ENCODE results near the gene MGLL. TPM values are rescaled to one million over a fixed set of nuclear protein-coding genes. Genes with fewer than 3 reads are reported as not detected.

The MGLL gene
- total RNA-seq, 2 experiments from 2014 or later: 2.1 to 3.6 TPM

DNA sequence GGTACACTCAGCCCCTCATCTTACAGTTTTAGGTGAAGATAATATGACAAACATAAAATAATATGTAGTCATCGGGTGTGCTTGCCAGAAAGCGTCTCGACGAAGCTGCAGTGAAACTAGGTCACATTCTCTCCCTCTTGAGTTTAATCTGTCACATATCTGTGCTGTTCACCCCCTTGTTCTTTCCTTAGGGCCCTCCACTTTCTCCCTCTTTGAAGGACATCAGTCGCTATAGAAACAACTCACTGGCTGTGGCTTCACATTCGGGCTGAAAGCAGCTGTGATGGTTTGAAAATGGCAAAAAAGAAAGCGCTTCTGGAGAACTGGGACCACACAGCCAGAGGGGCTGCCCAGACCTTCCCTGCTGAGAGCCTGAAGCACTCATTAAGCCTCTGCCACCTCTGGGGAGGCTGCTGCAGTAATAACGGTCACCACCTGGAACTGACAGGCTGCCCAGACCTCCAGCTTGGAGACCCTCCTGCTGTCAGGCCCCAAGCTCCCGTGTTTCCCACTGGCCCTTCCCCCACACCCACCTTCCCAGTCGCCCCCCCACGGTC, 99.2 kb downstream of the MGLL start:
- Mint-ChIP-seq H3K4me3 (no peak overlapping the region), H3K4me1 (no peaks in the 10 kb centered on the region), H3K9me3 (no peaks in the 10 kb centered on the region), H3K36me3 (no peaks in the 10 kb centered on the region), H3K27me3 (peaks cover 9% of the 10 kb centered on the region), H3K27ac (no peak overlapping the region)
- ATAC-seq (ENCODE audit: low read depth) (no peak), DNase-seq (no peak)
- POLR2A ChIA-PET: no interaction called here

DNA sequence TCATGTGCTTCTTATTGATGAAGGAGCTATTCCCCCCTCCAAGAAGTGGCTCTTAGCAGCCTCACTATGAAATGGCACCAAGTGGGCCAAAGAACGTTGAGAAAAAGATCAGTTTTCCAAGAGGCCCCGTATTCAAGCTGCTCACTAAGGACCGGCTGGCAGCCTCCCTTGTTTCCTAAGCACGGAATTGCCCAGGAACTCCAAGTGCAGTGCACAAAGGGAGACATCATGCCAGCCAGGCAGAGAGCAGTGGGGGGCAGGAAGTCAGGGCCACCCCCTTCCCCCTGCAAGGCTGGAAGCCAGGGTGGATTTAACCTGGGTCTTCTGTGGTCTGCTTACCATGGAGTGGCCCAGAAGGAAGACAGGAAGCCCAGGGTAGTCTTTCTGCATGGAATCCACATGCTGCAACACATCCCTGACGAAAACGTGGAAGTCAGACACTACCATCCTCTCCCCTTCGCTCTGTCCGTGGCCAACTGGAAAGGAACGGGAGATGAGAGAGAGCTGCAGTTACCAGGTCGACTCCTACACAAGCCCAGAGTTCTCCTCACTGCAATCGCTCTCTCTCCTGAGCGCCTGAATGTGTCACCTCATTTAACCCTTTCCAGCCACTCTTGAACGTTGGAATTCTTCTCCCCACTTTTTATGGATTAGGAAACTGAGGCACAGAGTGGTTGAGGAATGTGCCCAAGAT, 100.1 kb downstream of the MGLL start:
- Mint-ChIP-seq H3K36me3 (no peaks in the 10 kb centered on the region), H3K9me3 (no peaks in the 10 kb centered on the region), H3K4me3 (no peak overlapping the region), H3K27ac (no peak overlapping the region), H3K27me3 (peaks cover 9% of the 10 kb centered on the region), H3K4me1 (no peaks in the 10 kb centered on the region)
- DNase-seq (no peak), ATAC-seq (ENCODE audit: low read depth) (no peak)
- POLR2A ChIA-PET: no interaction called here

DNA sequence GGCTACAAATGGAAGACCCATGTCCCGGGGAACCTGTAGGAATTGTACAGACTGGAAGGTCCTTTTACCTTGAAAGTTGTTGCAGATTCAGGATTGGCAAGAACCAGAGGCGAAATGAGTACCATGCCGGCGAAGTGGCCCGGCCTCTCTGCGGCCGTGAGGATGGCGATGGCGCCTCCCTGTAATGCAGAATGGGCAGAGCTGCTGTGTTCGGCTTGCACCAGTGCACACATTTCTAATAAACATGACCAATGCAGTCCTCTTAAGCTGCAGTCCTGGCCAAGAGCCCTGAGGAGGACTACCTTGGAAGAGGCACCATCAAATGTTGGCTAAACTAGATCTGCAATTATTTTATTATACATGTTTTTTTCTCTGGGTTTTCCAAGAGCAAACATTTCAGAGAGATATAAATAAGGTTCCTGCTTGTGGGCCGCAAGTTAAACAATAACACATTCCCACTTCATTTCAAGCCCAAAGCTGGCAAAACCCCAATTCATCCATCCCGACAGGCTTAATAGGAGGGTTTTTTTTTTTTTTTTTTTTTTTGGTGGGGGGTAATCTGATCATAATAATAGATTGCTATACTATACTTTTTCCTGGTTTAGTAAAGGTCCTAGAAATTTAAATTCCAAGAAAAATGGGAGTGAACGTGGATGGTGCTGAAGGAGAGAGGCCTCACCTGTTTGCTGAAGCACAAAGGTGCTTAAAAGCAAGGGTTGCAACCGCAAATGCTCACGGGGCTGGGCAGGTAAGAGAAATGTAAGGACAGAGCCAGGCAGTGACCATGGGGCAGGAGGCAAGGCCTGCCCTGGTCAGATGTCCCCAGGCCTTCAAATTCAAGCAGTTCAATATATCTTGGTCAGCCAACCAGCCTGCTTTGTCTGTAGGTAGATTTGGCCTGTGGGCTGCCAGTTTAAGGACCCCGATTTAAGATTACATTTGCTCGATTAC, 101.1 kb downstream of the MGLL start:
- DNase-seq (no peak), ATAC-seq (ENCODE audit: low read depth) (no peak)
- H3K27ac Mint-ChIP-seq: no peak overlapping the region
- no peaks in the 10 kb centered on the region for H3K36me3 Mint-ChIP-seq
- peaks cover 6% of the 10 kb centered on the region for H3K27me3 Mint-ChIP-seq
- H3K4me3 Mint-ChIP-seq: no peak overlapping the region
- H3K9me3 Mint-ChIP-seq: no peaks in the 10 kb centered on the region
- H3K4me1 Mint-ChIP-seq: no peaks in the 10 kb centered on the region
- POLR2A ChIA-PET: no interaction called here

DNA sequence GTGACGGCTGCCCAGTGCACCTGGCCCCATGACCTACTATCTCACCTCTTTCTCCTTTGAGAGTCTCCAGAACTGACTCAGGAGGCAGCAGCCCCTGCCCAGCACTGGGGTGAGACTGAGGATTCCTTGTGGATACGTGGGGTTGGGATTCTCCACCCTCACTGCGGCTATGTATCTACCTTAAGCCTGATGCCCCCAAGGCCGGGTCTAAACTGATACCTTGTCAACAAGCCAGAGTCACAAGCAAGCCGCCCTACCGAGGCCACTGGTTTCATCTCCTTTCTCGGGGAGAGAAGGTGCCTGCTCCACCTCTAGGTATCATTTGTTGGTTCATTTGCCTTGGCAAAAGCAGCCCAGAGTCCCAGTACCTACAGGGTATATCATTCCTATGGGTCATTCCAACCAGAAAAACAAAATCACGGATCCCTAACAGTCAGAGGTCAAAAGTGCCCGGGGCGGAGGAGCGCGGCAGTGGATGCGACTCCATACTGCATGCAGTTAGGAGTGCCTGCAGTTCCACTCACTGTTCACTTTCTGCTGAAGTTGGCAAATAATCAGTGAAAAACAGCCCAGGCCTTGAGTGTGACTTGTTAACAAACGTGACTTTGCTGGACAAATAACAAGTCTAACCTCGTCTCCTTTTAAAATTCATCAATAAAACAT, 102.0 kb downstream of the MGLL start:
- ATAC-seq (ENCODE audit: low read depth): no peak
- POLR2A ChIA-PET: no interaction called here
- peaks cover 4% of the 10 kb centered on the region for H3K27me3 Mint-ChIP-seq

DNA sequence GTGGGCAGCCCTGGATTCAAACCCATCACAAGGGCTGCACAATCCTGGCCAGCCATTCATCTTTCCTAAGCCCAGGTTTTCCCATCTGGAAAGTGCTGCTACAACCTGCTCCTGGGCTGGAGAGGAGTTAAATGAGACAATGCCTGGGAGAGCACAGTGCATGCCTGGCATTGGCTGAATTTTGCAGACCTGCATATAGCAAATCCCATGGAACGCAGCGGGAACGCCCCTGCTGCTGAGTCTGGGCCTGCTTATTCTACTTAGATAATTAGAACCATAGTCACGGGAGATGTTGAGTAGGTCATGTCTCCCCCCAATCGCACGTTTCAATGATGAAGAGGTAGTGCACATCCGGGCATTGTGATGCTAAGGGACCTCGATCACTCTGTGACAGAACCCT, 102.9 kb downstream of the MGLL start:
- Mint-ChIP-seq H3K9me3 (no peaks in the 10 kb centered on the region), H3K36me3 (no peaks in the 10 kb centered on the region), H3K4me1 (no peaks in the 10 kb centered on the region), H3K27me3 (peaks cover 7% of the 10 kb centered on the region), H3K27ac (no peak overlapping the region), H3K4me3 (no peak overlapping the region)
- POLR2A ChIA-PET: no interaction called here
- DNase-seq (no peak), ATAC-seq (ENCODE audit: low read depth) (no peak)

More for the DNA sequence above, 102.0 kb downstream of the MGLL start:
- no peak overlapping the region for H3K4me3 Mint-ChIP-seq
- no peak overlapping the region for H3K27ac Mint-ChIP-seq
- no peak for DNase-seq
- H3K36me3 Mint-ChIP-seq: no peaks in the 10 kb centered on the region
- H3K4me1 Mint-ChIP-seq: no peaks in the 10 kb centered on the region
- no peaks in the 10 kb centered on the region for H3K9me3 Mint-ChIP-seq

DNA sequence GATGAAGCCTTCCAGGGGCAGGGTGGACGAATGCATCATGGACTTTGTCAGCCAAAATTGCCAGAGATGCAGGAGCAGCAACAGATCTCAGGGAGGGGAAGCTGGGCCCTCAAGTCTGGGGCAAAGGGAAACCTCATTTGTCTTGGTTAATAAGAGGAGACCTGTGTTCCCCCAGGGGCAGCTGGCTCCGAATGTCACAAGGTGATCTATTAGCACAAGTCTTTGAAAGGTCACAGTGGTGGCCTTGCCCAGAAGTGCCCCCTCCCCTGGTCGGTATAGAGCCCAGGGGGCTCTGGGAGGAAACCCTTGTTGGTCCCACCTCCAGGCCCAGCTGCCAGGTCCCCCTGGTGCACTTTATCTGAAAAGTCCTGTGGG, 103.4 kb downstream of the MGLL start:
- Mint-ChIP-seq H3K27ac (no peak overlapping the region), H3K4me3 (no peak overlapping the region), H3K4me1 (no peaks in the 10 kb centered on the region), H3K9me3 (no peaks in the 10 kb centered on the region), H3K27me3 (peaks cover 4% of the 10 kb centered on the region), H3K36me3 (no peaks in the 10 kb centered on the region)
- DNase-seq: no peak
- POLR2A ChIA-PET: no interaction called here
- no peak for ATAC-seq (ENCODE audit: low read depth)

DNA sequence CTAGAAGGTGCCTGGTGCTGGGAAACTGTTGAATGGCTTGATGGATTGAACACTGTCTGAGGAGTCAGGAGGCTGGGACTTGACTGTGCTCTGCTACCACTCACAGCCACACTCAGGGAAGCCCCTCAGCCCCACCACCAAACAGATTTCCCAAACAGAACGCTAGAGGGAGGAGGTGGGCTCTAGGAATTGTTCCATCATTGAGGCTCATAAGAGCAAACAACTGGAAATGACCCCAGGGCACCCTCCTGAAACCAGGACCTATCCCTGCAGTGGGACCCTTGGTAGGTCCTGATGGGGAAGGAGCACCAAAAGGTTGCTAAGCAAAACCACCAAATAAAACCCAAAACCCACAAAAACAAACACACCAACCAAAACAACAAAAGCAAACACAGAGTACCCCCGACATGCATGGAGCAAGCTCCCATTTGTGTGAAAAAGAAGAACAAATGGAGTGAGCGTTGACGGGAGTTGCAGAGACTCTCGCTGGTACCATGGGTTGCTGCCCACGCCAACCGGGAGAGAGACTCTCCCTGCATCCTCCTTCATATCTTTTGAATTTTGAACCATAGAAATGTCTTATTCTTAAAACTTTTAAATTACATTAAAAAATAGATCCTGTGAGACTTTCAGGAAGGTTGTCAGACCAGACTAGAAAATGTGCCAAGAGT, 103.9 kb downstream of the MGLL start:
- H3K9me3 Mint-ChIP-seq: no peaks in the 10 kb centered on the region
- no peaks in the 10 kb centered on the region for H3K36me3 Mint-ChIP-seq
- peaks cover 4% of the 10 kb centered on the region for H3K27me3 Mint-ChIP-seq
- POLR2A ChIA-PET: no interaction called here
- ATAC-seq (ENCODE audit: low read depth) (no peak), DNase-seq (peak; percentile 2)
- H3K4me3 Mint-ChIP-seq: no peak overlapping the region
- H3K4me1 Mint-ChIP-seq: no peaks in the 10 kb centered on the region
- no peak overlapping the region for H3K27ac Mint-ChIP-seq

DNA sequence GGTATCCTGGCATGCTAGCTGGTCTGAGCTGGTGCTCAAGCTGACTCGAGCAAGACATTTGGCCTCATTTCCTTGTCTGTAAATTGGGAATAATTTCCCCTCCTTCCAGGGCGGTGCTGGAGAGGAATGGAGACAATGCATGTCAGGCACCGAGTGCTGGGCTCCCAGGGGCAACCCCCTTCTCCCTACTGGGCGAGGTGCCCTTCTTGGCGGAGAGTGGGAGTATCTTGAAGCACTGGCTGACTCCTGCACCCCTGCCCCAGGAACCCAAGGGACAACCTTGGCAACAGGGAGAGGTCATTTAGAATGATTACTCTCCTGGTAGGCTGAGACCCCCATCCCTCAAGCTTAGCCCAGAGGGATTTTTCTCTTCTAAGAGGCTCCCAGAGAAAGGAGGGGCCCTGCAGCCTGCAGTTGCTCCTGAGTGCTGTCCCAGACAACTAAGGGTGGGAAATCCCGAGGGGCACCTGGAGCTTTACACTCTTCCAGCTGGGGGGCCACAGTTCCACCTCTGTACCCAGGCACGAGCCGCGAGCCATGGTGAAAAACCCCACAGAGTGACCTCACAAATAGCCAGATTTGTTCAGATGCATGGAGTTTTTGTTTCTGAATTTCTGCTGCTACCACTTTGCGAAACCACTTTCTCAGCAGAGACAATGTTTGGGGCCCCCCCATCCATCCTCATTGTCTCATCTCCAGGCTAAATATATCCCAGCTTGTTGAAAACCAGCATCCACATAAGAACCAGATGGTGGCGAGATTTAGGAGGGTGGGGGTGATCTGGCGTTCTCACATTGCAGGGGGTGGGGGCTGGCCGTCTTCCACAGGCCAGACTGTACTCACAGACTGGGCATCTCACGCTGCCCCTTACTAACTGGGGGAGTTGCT, 104.7 kb downstream of the MGLL start:
- ATAC-seq (ENCODE audit: low read depth): no peak
- POLR2A ChIA-PET: no interaction called here
- peak; percentile 14 for DNase-seq
- no peaks in the 10 kb centered on the region for H3K36me3 Mint-ChIP-seq
- peaks cover 4% of the 10 kb centered on the region for H3K27me3 Mint-ChIP-seq
- no peaks in the 10 kb centered on the region for H3K9me3 Mint-ChIP-seq
- no peak overlapping the region for H3K27ac Mint-ChIP-seq
- no peak overlapping the region for H3K4me3 Mint-ChIP-seq
- no peaks in the 10 kb centered on the region for H3K4me1 Mint-ChIP-seq

DNA sequence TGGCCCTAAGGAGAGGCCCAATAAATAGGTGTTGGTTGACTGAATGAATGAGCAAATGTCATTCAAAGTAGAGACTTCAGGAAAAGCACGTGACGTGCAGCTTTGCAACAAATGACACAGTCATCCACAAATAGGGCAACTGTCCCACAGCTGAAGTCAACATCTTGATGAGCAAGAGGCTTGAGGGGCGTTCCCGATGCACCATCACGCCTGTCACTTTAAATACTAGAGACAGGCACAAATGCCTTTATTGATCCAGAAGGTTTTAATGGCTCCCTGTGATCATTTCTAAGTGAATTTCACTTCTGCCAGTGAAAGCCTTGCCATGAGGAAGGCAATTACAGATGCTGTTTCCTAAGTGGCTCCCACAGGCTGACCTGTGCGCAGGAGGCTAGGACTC, 105.9 kb downstream of the MGLL start:
- Mint-ChIP-seq H3K9me3 (no peaks in the 10 kb centered on the region), H3K27me3 (peaks cover 4% of the 10 kb centered on the region), H3K27ac (no peak overlapping the region), H3K36me3 (no peaks in the 10 kb centered on the region), H3K4me3 (no peak overlapping the region), H3K4me1 (no peaks in the 10 kb centered on the region)
- POLR2A ChIA-PET: interaction anchor here (0.6 kb wide), 1 partner anchor 21 kb away, joined by 6 read pairs; no protein-coding TSS in a partner anchor
- DNase-seq (no peak), ATAC-seq (ENCODE audit: low read depth) (no peak)

DNA sequence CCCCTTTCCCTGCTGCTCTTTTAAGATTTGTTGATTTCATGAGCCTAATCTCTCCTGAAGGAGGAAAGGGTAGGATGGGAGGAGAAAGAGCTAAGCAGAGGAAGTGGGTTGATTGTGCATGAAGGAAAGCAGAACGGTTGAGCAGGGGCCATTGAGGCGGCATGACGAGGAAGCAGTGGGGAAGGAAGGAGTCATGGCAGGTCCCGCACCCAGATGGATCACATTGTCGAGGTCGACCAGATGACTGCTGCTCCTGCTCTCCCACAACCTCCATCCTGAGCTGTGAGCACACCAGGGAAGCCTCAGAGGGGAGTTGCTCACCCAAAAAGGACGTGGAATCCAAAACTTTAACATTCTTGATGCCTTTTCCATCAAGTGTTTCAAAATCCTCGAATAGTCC, 106.8 kb downstream of the MGLL start:
- DNase-seq (no peak), ATAC-seq (ENCODE audit: low read depth) (no peak)
- Mint-ChIP-seq H3K27me3 (peaks cover 4% of the 10 kb centered on the region), H3K27ac (no peak overlapping the region), H3K4me1 (no peaks in the 10 kb centered on the region), H3K4me3 (no peak overlapping the region), H3K9me3 (no peaks in the 10 kb centered on the region), H3K36me3 (no peaks in the 10 kb centered on the region)
- POLR2A ChIA-PET: no interaction called here

DNA sequence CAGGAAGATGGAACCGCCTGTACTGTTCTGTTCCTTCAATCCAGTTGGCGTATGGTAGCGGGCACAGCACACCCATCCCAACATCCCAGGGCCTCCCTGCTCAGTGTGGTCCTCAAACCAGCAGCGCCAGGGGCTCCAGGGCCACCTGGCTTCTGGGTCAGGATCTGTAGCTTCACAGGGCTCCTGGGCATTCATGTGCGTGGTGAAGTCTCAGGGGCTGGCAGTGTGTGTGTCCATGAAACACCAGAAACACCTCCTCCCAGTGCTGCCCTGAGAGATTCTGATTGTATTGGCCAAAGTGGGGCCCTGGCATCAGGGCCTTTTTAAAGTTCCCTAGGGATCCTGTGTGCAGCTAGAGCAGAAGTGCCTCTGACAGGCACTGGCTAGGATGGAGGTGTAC, 107.4 kb downstream of the MGLL start:
- H3K4me3 Mint-ChIP-seq: no peak overlapping the region

DNA sequence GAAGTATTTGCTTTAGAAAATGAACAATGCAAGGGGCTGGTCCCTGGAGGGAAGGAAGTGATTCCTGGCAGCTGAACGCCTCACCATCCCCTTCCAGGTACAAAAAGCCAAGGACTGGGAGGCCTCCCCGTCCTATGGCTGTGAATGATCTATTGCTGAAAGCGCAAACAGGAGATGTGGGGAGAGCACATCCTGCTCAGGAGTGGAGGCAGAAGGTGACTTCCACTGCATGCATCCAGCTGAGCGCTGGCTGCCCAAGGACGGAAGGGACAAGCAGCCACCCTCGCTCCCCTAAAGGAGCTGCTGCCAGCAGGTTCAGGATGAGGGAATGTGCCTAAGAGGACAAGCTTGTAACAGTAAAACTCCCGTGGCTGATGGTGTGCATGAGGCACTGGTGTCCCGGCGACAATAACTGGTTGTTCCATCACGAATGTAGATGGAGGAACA, 108.2 kb downstream of the MGLL start:
- POLR2A ChIA-PET: no interaction called here
- peaks cover 4% of the 10 kb centered on the region for H3K27me3 Mint-ChIP-seq

More for the DNA sequence above, 107.4 kb downstream of the MGLL start:
- no peak overlapping the region for H3K27ac Mint-ChIP-seq
- no peaks in the 10 kb centered on the region for H3K4me1 Mint-ChIP-seq
- peaks cover 4% of the 10 kb centered on the region for H3K27me3 Mint-ChIP-seq
- DNase-seq (no peak), ATAC-seq (ENCODE audit: low read depth) (no peak)
- no peaks in the 10 kb centered on the region for H3K9me3 Mint-ChIP-seq
- POLR2A ChIA-PET: no interaction called here
- no peaks in the 10 kb centered on the region for H3K36me3 Mint-ChIP-seq

More for the DNA sequence above, 108.2 kb downstream of the MGLL start:
- Mint-ChIP-seq H3K4me3 (no peak overlapping the region), H3K36me3 (no peaks in the 10 kb centered on the region), H3K4me1 (no peaks in the 10 kb centered on the region), H3K27ac (no peak overlapping the region), H3K9me3 (no peaks in the 10 kb centered on the region)
- ATAC-seq (ENCODE audit: low read depth): no peak
- no peak for DNase-seq

Measured in activated naive CD8-positive, alpha-beta T cell treated with anti-CD3 and anti-CD28 coated beads, Interleukin-2, amount 10 ng/mL, durations not matched to agents 7 days and 5 days (primary cell).